Measurements from ENCODE around the gene IGF2BP2.

DNA sequence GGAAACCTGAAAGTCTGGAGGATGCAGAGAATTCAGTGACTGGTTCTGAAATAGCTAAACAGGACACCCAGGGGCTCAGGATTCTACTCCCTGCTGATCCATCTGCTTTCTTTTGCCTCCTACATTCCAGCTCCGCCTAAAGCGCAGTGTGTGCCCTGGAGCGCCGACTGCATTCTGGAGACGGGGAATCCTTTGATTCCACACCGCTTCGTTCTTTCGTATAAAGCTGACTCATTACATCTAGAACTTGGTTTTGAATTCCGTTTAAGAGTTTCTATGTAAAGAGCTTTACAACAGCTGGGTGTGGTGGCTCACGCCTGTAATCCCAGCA is 177.0 kb downstream of the IGF2BP2 start:
- TF ChIP-seq POLR2A (IDR thresholded peaks at IDR 0.05): no peak
- TF ChIP-seq, protein P1, sequence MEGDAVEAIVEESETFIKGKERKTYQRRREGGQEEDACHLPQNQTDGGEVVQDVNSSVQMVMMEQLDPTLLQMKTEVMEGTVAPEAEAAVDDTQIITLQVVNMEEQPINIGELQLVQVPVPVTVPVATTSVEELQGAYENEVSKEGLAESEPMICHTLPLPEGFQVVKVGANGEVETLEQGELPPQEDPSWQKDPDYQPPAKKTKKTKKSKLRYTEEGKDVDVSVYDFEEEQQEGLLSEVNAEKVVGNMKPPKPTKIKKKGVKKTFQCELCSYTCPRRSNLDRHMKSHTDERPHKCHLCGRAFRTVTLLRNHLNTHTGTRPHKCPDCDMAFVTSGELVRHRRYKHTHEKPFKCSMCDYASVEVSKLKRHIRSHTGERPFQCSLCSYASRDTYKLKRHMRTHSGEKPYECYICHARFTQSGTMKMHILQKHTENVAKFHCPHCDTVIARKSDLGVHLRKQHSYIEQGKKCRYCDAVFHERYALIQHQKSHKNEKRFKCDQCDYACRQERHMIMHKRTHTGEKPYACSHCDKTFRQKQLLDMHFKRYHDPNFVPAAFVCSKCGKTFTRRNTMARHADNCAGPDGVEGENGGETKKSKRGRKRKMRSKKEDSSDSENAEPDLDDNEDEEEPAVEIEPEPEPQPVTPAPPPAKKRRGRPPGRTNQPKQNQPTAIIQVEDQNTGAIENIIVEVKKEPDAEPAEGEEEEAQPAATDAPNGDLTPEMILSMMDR (IDR thresholded peaks at IDR 0.05): no peak
